Measurements from ENCODE around the gene SLC35G3. TPM values are rescaled to one million over a fixed set of nuclear protein-coding genes. Genes with fewer than 3 reads are reported as not detected.

SLC35G3 gene
- total and polyA plus RNA-seq, 7 donors, result not detected

- WGBS, 3 donors, result 80 to 84% (median 83%) methylated on average over 4 of the region's 4 CpGs
- DNase-seq, result no peak
- H3K27me3 ChIP-seq (ENCODE audit: insufficient read depth in 3 of 3, low read length in 2 of 3), result no peaks in the 10 kb centered on the region
- H3K36me3 ChIP-seq (ENCODE audit: insufficient read depth in 1 of 2, low read depth in 1 of 2), result peaks cover 0 to 11% of the 10 kb centered on the region in 2 donors
- no peak for ATAC-seq
- TF ChIP-seq, protein P1, sequence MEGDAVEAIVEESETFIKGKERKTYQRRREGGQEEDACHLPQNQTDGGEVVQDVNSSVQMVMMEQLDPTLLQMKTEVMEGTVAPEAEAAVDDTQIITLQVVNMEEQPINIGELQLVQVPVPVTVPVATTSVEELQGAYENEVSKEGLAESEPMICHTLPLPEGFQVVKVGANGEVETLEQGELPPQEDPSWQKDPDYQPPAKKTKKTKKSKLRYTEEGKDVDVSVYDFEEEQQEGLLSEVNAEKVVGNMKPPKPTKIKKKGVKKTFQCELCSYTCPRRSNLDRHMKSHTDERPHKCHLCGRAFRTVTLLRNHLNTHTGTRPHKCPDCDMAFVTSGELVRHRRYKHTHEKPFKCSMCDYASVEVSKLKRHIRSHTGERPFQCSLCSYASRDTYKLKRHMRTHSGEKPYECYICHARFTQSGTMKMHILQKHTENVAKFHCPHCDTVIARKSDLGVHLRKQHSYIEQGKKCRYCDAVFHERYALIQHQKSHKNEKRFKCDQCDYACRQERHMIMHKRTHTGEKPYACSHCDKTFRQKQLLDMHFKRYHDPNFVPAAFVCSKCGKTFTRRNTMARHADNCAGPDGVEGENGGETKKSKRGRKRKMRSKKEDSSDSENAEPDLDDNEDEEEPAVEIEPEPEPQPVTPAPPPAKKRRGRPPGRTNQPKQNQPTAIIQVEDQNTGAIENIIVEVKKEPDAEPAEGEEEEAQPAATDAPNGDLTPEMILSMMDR (IDR thresholded peaks at IDR 0.05), result no peak
- no peak overlapping the region for H3K27ac ChIP-seq
- H3K4me1 ChIP-seq, result peaks cover 30% of the 10 kb centered on the region
- intact Hi-C loops (cut with DNase I), result loop anchor here in 1 of 2 donors (10.0 kb wide), 1 partner anchor 390 kb away; the partner anchor contains the start of gene SLFN12L
- no peak overlapping the region for H3K4me3 ChIP-seq
- no peaks in the 10 kb centered on the region for H3K9me3 ChIP-seq
Measured at GRCh38 chr17:35144840-35145239, 49.4 kb downstream of the SLC35G3 start.

Other genes starting within 250 kb of the SLC35G3 start
- 1 to 10 TPM; 2.4 to 5.2 (median 3.3) TPM for gene CCT6B, start 232.9 kb downstream of the SLC35G3 start, total RNA-seq
- gene CCT6B, start 232.9 kb downstream of the SLC35G3 start, polyA plus RNA-seq, result 1 to 10 TPM in 2 of 3 donors, under 1 TPM in 1; 0.74 to 1.7 (median 1.2) TPM
- 10 to 100 TPM in 2 of 4 donors, 1 to 10 TPM in 2; 7.0 to 12.6 (median 10.6) TPM for gene ZNF830, start 232.9 kb downstream of the SLC35G3 start, total RNA-seq
- gene ZNF830, start 232.9 kb downstream of the SLC35G3 start, polyA plus RNA-seq, result 10 to 100 TPM in 1 of 3 donors, 1 to 10 TPM in 2; 7.2 to 13.6 (median 9.6) TPM
- 10 to 100 TPM; 23.5 to 28.2 (median 26.2) TPM for gene LIG3, start 213.9 kb downstream of the SLC35G3 start, total RNA-seq
- gene LIG3, start 213.9 kb downstream of the SLC35G3 start, polyA plus RNA-seq, result 10 to 100 TPM; 11.5 to 17.6 (median 12.2) TPM
- 10 to 100 TPM; 23.6 to 39.5 (median 31.1) TPM for gene RFFL, start 130.7 kb downstream of the SLC35G3 start, total RNA-seq
- 10 to 100 TPM in 1 of 3 donors, 1 to 10 TPM in 2; 7.0 to 19.1 (median 8.6) TPM for gene RFFL, start 130.7 kb downstream of the SLC35G3 start, polyA plus RNA-seq
- gene RAD51D, start 74.5 kb downstream of the SLC35G3 start, total RNA-seq, result 1 to 10 TPM; 4.0 to 6.2 (median 6.0) TPM
- gene RAD51D, start 74.5 kb downstream of the SLC35G3 start, polyA plus RNA-seq, result 1 to 10 TPM; 3.6 to 5.4 (median 3.9) TPM
- gene FNDC8, start 72.8 kb downstream of the SLC35G3 start, total RNA-seq, result not detected
- gene FNDC8, start 72.8 kb downstream of the SLC35G3 start, polyA plus RNA-seq, result not detected
- 10 to 100 TPM in 2 of 4 donors, 1 to 10 TPM in 2; 9.8 to 11.9 (median 10.2) TPM for gene NLE1, start 52.1 kb downstream of the SLC35G3 start, total RNA-seq
- gene NLE1, start 52.1 kb downstream of the SLC35G3 start, polyA plus RNA-seq, result 10 to 100 TPM in 2 of 3 donors, 1 to 10 TPM in 1; 9.1 to 15.6 (median 10.6) TPM
- 100 to 1,000 TPM; 109 to 395 (median 175) TPM for gene UNC45B, start 46.6 kb downstream of the SLC35G3 start, total RNA-seq
- 10 to 100 TPM in 2 of 3 donors, 1 to 10 TPM in 1; 6.2 to 33.6 (median 33.1) TPM for gene UNC45B, start 46.6 kb downstream of the SLC35G3 start, polyA plus RNA-seq
- 10 to 100 TPM; 14.5 to 23.7 (median 20.0) TPM for gene SLFN5, start 48.7 kb upstream of the SLC35G3 start, total RNA-seq
- gene SLFN5, start 48.7 kb upstream of the SLC35G3 start, polyA plus RNA-seq, result 1 to 10 TPM; 1.7 to 9.4 (median 2.0) TPM
- 10 to 100 TPM in 1 of 4 donors, 1 to 10 TPM in 3; 6.9 to 11.3 (median 8.8) TPM for gene SLFN11, start 179.2 kb upstream of the SLC35G3 start, total RNA-seq
- 1 to 10 TPM; 1.8 to 7.0 (median 3.4) TPM for gene SLFN11, start 179.2 kb upstream of the SLC35G3 start, polyA plus RNA-seq
- 1 to 10 TPM; 1.3 to 3.8 (median 1.9) TPM for gene SLFN12, start 238.1 kb upstream of the SLC35G3 start, total RNA-seq
- under 1 TPM; 0.34 to 0.92 (median 0.62) TPM for gene SLFN12, start 238.1 kb upstream of the SLC35G3 start, polyA plus RNA-seq